Fibroblast of lung (primary cell): ENCODE measurements around the gene RABGAP1. TPM values are rescaled to one million over a fixed set of nuclear protein-coding genes. Genes with fewer than 3 reads are reported as not detected.

Experiments
- DNase-seq, 2 donors: peaks; one replicate each; pipeline versions ENCODE4 v3.0.0 to v3.0.0-alpha.2; 2010; ENCODE audit warnings: low read depth in 2 of 2
- H2AFZ ChIP-seq: 2 replicates; pipeline ENCODE4 v1.5.1; 2012; ENCODE audit warnings: low read length, control low read depth, inconsistent platforms
- H3K27ac ChIP-seq: 2 replicates; pipeline ENCODE4 v1.5.1; 2011; ENCODE audit warnings: low read length, control low read depth; ENCODE audit not compliant: insufficient read depth
- H3K27me3 ChIP-seq: 2 replicates; pipeline ENCODE4 v1.5.1; 2011; ENCODE audit warnings: mild to moderate bottlenecking, low read length; ENCODE audit not compliant: control insufficient read depth, insufficient read depth
- H3K36me3 ChIP-seq: 2 replicates; pipeline ENCODE4 v1.5.1; 2011; ENCODE audit warnings: low read length; ENCODE audit not compliant: control insufficient read depth, insufficient read depth
- H3K4me1 ChIP-seq: 2 replicates; pipeline ENCODE4 v1.5.1; 2011; ENCODE audit warnings: low read length; ENCODE audit not compliant: control insufficient read depth, insufficient read depth; ENCODE audit errors: extremely low read depth
- H3K4me2 ChIP-seq: 2 replicates; pipeline ENCODE4 v1.5.1; 2011; ENCODE audit warnings: low read length, control low read depth; ENCODE audit not compliant: insufficient read depth; ENCODE audit errors: extremely low read depth
- H3K4me3 ChIP-seq, 4 experiments: fragments of 200-600 bp in 1 of 4; sonication (generic) in 1 of 4; replicated peaks in 1 of 4; 2 replicates each; pipeline ENCODE4 v1.5.1; 2011 to 2016; ENCODE audit warnings: low read length in 4 of 4, low read depth in 3 of 4, mild to moderate bottlenecking in 3 of 4, control low read depth in 2 of 4, inconsistent platforms in 1 of 4, mixed read lengths in 1 of 4; ENCODE audit not compliant: insufficient read depth in 1 of 4; ENCODE audit errors: control extremely low read depth in 1 of 4
- H3K79me2 ChIP-seq: 2 replicates; pipeline ENCODE4 v1.5.1; 2012; ENCODE audit warnings: mild to moderate bottlenecking, low read length, inconsistent platforms; ENCODE audit not compliant: control insufficient read depth, insufficient read depth
- H3K9ac ChIP-seq: 2 replicates; pipeline ENCODE4 v1.5.1; 2011; ENCODE audit warnings: mild to moderate bottlenecking, low read length, control low read depth; ENCODE audit not compliant: insufficient read depth
- H3K9me3 ChIP-seq: 2 replicates; pipeline ENCODE4 v1.5.1; 2012; ENCODE audit warnings: low read depth, low read length; ENCODE audit not compliant: control insufficient read depth, insufficient read depth
- H4K20me1 ChIP-seq: 2 replicates; pipeline ENCODE4 v1.5.1; 2011; ENCODE audit warnings: low read length; ENCODE audit not compliant: control insufficient read depth, insufficient read depth; ENCODE audit errors: extremely low read depth
- CTCF ChIP-seq, 2 donors: IDR thresholded peaks in 1 of 2; conservative IDR thresholded peaks in 1 of 2; 1 replicate in 1 of 2; 2 replicates in 1 of 2; pipeline ENCODE4 v1.5.1; 2011 to 2012; ENCODE audit warnings: low read length in 2 of 2, control low read depth in 1 of 2, inconsistent platforms in 1 of 2, low read depth in 1 of 2, mild to moderate bottlenecking in 1 of 2
- EZH2 ChIP-seq: IDR thresholded peaks from 2 replicates; pipeline ENCODE4 v1.5.1; 2012; ENCODE audit warnings: low read length, control low read depth, mild to moderate bottlenecking; ENCODE audit errors: missing control alignments
- polyA plus RNA-seq, 2 donors: library from polyadenylated mRNA; depleted of rRNA in 1 of 2; stranded (reverse) in 1 of 2; unstranded in 1 of 2; fragments of >200 nt; gene quantifications; 2 replicates each; pipeline ENCODE4 v1.2.1, GENCODE V29; 2011 to 2012; ENCODE audit warnings: missing spikeins in 1 of 2
- total RNA-seq: library from RNA; depleted of rRNA; stranded (reverse); fragments of >200 nt; gene quantifications from 2 replicates; pipeline ENCODE4 v1.2.1, GENCODE V29; 2014

Gene RABGAP1
- total and polyA plus RNA-seq, 2 donors (not counting 1 experiment from before 2014, with no cell fraction given) = 47.6 to 58.6 TPM

- H3K79me2 ChIP-seq = no peaks in the 10 kb centered on the region
- no peak overlapping the region for H3K27ac ChIP-seq
- no peak for TF ChIP-seq CTCF (conservative IDR thresholded peaks at IDR 0.05 in 1 of 2, IDR thresholded peaks at IDR 0.05 in 1 of 2; ENCODE audit: low read depth in 1 of 2, low read length in 2 of 2)
- TF ChIP-seq EZH2 = no peak
- no peak for DNase-seq
- H3K36me3 ChIP-seq = peaks cover 16% of the 10 kb centered on the region
- H3K9ac ChIP-seq = no peak overlapping the region
- H3K27me3 ChIP-seq = no peaks in the 10 kb centered on the region
- no peak overlapping the region for H3K4me3 ChIP-seq
- H3K4me2 ChIP-seq = no peak overlapping the region
- H3K9me3 ChIP-seq = no peaks in the 10 kb centered on the region
- H3K4me1 ChIP-seq = no peaks in the 10 kb centered on the region
- H2AFZ ChIP-seq = no peak overlapping the region
- H4K20me1 ChIP-seq = no peaks in the 10 kb centered on the region
Measured at GRCh38 chr9:123096987-123097386, 156.2 kb downstream of the RABGAP1 start.

GRCh38 chr9:123097430-123098095 is 156.7 kb downstream of the RABGAP1 start:
- no peak for TF ChIP-seq CTCF (conservative IDR thresholded peaks at IDR 0.05 in 1 of 2, IDR thresholded peaks at IDR 0.05 in 1 of 2; ENCODE audit: low read depth in 1 of 2, low read length in 2 of 2)
- TF ChIP-seq EZH2 = no peak
- Histone ChIP-seq H4K20me1 (no peaks in the 10 kb centered on the region), H3K27ac (no peak overlapping the region), H3K36me3 (peaks cover 19% of the 10 kb centered on the region), H3K27me3 (no peaks in the 10 kb centered on the region), H3K4me3 (no peak overlapping the region), H2AFZ (no peak overlapping the region), H3K4me2 (no peak overlapping the region), H3K4me1 (no peaks in the 10 kb centered on the region), H3K9ac (no peak overlapping the region), H3K79me2 (no peaks in the 10 kb centered on the region), H3K9me3 (no peaks in the 10 kb centered on the region)
- DNase-seq = no peak

- no peaks in the 10 kb centered on the region for H3K4me1 ChIP-seq
- H3K4me2 ChIP-seq = no peak overlapping the region
- TF ChIP-seq CTCF (conservative IDR thresholded peaks at IDR 0.05 in 1 of 2, IDR thresholded peaks at IDR 0.05 in 1 of 2; ENCODE audit: low read depth in 1 of 2, low read length in 2 of 2) (no peak), EZH2 (no peak)
- H3K36me3 ChIP-seq = peaks cover 21% of the 10 kb centered on the region
- H3K9ac ChIP-seq = no peak overlapping the region
- H3K4me3 ChIP-seq = no peak overlapping the region
- no peaks in the 10 kb centered on the region for H3K9me3 ChIP-seq
- H2AFZ ChIP-seq = no peak overlapping the region
- no peaks in the 10 kb centered on the region for H3K79me2 ChIP-seq
- H3K27me3 ChIP-seq = no peaks in the 10 kb centered on the region
- H4K20me1 ChIP-seq = no peaks in the 10 kb centered on the region
- no peak overlapping the region for H3K27ac ChIP-seq
- DNase-seq = no peak
Measured at GRCh38 chr9:123098096-123098459, 157.3 kb downstream of the RABGAP1 start.
